Measurements from ENCODE around the gene PML. TPM values are rescaled to one million over a fixed set of nuclear protein-coding genes. Genes with fewer than 3 reads are reported as not detected.

Gene PML
- total RNA-seq, 1 donor from 2014 or later: 19.1 TPM

DNA sequence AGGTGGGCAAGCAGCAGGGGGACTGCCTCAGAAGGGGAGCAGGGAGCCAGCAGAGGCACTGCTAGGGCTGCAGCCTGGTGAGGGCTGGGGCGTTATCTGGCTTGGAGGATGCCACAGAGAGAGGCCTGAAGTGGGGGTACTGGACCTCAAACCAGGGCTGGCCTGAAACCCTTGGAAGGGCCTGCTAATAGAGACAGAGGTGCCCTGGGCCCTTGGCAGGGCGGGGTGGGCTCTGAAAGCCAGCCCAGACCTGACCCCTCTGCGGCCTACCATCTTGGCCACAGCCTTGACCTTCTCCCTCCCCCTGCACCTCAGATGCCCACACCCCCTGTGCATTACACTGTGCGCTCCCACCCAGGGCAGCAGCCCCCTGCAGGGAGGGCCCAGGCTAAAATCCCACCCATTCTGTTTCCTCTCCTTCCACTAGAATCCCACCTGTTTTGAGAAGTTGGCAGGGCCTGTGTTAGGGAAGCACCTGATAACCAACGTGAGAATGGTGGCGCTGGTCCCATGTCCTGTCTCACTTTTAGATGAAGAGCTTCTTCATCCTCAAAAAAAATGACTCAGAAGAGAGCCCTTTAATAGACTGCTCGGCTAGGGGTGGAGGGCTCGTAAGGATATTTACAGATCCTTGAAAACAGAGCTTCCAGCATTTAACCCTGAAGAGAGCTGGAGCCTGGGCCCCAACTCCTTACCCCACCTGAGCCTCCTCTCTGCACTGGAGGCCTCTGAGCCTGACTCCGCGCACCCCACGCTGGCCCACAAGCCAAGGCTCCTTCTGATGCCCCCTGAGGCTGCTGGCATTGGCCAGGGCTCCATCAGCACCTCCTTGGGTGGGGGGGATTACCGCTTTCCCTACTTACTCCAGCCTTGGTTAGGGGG lies 38.4 kb upstream of the PML start:
- TF ChIP-seq, protein P1, sequence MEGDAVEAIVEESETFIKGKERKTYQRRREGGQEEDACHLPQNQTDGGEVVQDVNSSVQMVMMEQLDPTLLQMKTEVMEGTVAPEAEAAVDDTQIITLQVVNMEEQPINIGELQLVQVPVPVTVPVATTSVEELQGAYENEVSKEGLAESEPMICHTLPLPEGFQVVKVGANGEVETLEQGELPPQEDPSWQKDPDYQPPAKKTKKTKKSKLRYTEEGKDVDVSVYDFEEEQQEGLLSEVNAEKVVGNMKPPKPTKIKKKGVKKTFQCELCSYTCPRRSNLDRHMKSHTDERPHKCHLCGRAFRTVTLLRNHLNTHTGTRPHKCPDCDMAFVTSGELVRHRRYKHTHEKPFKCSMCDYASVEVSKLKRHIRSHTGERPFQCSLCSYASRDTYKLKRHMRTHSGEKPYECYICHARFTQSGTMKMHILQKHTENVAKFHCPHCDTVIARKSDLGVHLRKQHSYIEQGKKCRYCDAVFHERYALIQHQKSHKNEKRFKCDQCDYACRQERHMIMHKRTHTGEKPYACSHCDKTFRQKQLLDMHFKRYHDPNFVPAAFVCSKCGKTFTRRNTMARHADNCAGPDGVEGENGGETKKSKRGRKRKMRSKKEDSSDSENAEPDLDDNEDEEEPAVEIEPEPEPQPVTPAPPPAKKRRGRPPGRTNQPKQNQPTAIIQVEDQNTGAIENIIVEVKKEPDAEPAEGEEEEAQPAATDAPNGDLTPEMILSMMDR (IDR thresholded peaks at IDR 0.05; ENCODE audit: borderline replicate concordance): no peak
- no peak overlapping the region for H3K4me3 ChIP-seq
- no peaks in the 10 kb centered on the region for H3K9me3 ChIP-seq (replicated peaks)
- no peak for DNase-seq
- H3K36me3 ChIP-seq: no peaks in the 10 kb centered on the region
- intact Hi-C loops (cut with micrococcal nuclease): no loop called here
- H3K4me1 ChIP-seq: peaks cover 46% of the 10 kb centered on the region
- no peaks in the 10 kb centered on the region for H3K27me3 ChIP-seq (ENCODE audit: low read depth)
- peak overlapping the region; percentile 31 for H3K27ac ChIP-seq (replicated peaks)

DNA sequence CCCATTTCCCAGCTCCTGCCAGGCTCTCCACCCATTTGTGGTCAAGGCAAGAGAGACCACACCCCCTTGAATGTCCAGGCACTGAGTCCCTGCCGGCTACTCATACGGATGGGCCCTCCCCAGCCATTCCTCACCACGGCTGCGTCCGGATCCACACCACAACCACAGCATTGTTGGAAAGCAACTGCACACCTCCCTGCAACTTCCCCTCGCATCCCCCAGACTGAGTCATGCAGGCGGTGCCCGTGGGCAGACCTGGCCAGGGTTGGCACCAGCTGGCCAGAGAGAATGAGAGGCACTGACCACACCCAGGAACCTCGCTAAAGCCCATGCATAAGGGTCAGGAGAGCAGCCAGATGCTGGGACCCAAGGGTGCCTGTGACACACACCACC lies 37.8 kb upstream of the PML start:
- Histone ChIP-seq H3K27ac (replicated peaks) (peak overlapping the region; percentile 31), H3K4me1 (peaks cover 40% of the 10 kb centered on the region), H3K4me3 (no peak overlapping the region), H3K27me3 (ENCODE audit: low read depth) (no peaks in the 10 kb centered on the region), H3K9me3 (replicated peaks) (no peaks in the 10 kb centered on the region), H3K36me3 (no peaks in the 10 kb centered on the region)
- no peak for DNase-seq
- TF ChIP-seq, protein P1 (IDR thresholded peaks at IDR 0.05; ENCODE audit: borderline replicate concordance): no peak
- intact Hi-C loops (cut with micrococcal nuclease): no loop called here

DNA sequence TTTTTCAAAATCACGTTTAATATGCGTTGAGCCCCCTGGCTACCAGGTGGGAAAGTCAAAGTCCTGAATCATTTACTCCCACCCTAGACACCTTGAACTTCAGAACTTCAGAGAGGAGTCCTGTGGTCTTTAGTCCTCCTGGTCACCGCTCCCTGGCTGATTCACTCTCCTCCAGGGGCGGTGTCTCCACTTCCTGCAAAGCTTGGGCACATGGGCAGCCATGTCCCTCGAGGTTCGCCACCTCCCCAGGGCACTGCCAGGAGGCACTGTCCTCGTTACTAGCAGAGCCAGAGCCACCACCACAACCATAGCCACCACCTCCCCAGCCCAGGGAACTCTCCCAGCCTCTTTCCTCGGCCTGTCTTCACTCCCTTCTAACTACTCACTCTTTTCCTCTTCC lies 37.2 kb upstream of the PML start:
- Histone ChIP-seq H3K36me3 (no peaks in the 10 kb centered on the region), H3K4me3 (no peak overlapping the region), H3K4me1 (peaks cover 35% of the 10 kb centered on the region), H3K27me3 (ENCODE audit: low read depth) (no peaks in the 10 kb centered on the region), H3K9me3 (replicated peaks) (no peaks in the 10 kb centered on the region), H3K27ac (replicated peaks) (no peak overlapping the region)
- TF ChIP-seq, protein P1 (IDR thresholded peaks at IDR 0.05; ENCODE audit: borderline replicate concordance): no peak
- intact Hi-C loops (cut with micrococcal nuclease): no loop called here
- DNase-seq: no peak

DNA sequence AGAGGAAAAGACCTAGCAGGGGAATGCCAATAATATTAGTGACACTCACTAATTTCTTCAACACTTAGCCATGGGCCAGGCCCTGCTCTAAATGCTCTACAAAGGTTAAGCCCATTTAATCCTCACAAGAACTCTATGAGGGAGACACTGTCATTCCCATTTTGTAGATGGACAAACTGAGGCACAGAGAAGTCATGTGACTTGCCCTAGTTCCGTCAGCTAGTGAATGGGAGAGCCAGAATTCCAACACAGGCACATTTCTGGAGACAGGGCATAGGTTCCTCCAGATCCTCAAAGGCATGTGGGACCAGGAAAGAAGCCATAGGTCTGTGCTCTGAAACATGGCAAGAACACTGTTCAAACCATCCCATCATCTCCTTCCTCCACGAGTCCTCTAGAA lies 36.7 kb upstream of the PML start:
- TF ChIP-seq, protein P1 (IDR thresholded peaks at IDR 0.05; ENCODE audit: borderline replicate concordance): no peak
- intact Hi-C loops (cut with micrococcal nuclease): no loop called here
- H3K9me3 ChIP-seq (replicated peaks): no peaks in the 10 kb centered on the region
- H3K27ac ChIP-seq (replicated peaks): no peak overlapping the region
- no peaks in the 10 kb centered on the region for H3K36me3 ChIP-seq
- H3K4me1 ChIP-seq: peaks cover 30% of the 10 kb centered on the region
- no peak overlapping the region for H3K4me3 ChIP-seq
- DNase-seq: no peak
- no peaks in the 10 kb centered on the region for H3K27me3 ChIP-seq (ENCODE audit: low read depth)

DNA sequence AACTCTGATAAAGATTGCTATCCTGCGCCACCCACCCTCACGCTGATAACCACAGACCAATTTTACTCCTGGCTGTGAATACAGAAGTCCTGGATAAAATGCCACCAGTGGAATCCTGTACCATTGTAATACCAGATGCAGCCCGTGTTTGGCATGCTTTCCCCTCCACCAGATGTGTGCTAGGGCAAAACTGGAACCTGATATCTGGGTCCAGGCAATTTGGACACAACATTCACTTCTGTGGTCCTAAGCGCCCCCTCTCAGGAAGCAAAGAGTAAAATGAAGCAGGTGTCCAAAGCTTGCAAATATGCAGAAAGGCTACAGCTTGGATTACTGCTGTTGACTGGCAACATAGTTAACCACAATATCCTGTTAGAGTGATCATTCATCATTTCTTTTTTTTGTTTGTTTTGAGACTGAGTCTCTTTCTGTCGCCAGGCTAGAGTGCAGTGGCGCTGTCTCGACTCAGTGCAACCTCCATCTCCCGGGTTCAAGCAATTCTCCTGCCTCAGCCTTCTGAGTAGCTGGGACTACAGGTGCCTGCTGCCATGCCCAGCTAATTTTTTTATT lies 35.4 kb upstream of the PML start:
- Histone ChIP-seq H3K27me3 (ENCODE audit: low read depth) (no peaks in the 10 kb centered on the region), H3K36me3 (no peaks in the 10 kb centered on the region), H3K4me3 (no peak overlapping the region), H3K27ac (replicated peaks) (no peak overlapping the region), H3K9me3 (replicated peaks) (no peaks in the 10 kb centered on the region), H3K4me1 (peaks cover 16% of the 10 kb centered on the region)
- TF ChIP-seq, protein P1 (IDR thresholded peaks at IDR 0.05; ENCODE audit: borderline replicate concordance): no peak
- intact Hi-C loops (cut with micrococcal nuclease): no loop called here
- no peak for DNase-seq
